Rectal smooth muscle tissue (tissue), 1 donor: ENCODE data around the gene CEACAM7.
"Not testable (repeated sequence)": the region's sequence is repeated elsewhere in the genome, so short reads cannot be mapped to it uniquely, and the experiment has no call there.

Source experiments
- H3K27ac ChIP-seq: one replicate; pipeline ENCODE4 v1.7.0; 2013; ENCODE audit warnings: low read depth, low read length, inconsistent platforms
- H3K27me3 ChIP-seq: one replicate; pipeline ENCODE4 v1.7.0; 2013; ENCODE audit warnings: low read length; ENCODE audit not compliant: control insufficient read depth, insufficient read depth
- H3K36me3 ChIP-seq: one replicate; pipeline ENCODE4 v1.7.0; 2013; ENCODE audit warnings: low read length; ENCODE audit not compliant: control insufficient read depth, insufficient read depth
- H3K4me1 ChIP-seq: one replicate; pipeline ENCODE4 v1.7.0; 2013; ENCODE audit warnings: low read length; ENCODE audit not compliant: control insufficient read depth, insufficient read depth
- H3K4me3 ChIP-seq: one replicate; pipeline ENCODE4 v1.7.0; 2013; ENCODE audit warnings: low read length
- H3K9ac ChIP-seq: one replicate; pipeline ENCODE4 v1.7.0; 2013; ENCODE audit warnings: low read length

Gene CEACAM7

GRCh38 chr19:41671486-41671885 lies 16.6 kb downstream of the CEACAM7 start:
- Histone ChIP-seq H3K36me3 (no peaks in the 10 kb centered on the region), H3K27ac (no peak overlapping the region), H3K4me1 (no peaks in the 10 kb centered on the region), H3K9ac (no peak overlapping the region), H3K4me3 (no peak overlapping the region), H3K27me3 (no peaks in the 10 kb centered on the region)

- Histone ChIP-seq H3K27me3 (no peaks in the 10 kb centered on the region), H3K4me3 (no peak overlapping the region), H3K36me3 (no peaks in the 10 kb centered on the region), H3K9ac (no peak overlapping the region), H3K4me1 (no peaks in the 10 kb centered on the region), H3K27ac (no peak overlapping the region)
Measured at GRCh38 chr19:41670755-41671154, 17.3 kb downstream of the CEACAM7 start.

DNA sequence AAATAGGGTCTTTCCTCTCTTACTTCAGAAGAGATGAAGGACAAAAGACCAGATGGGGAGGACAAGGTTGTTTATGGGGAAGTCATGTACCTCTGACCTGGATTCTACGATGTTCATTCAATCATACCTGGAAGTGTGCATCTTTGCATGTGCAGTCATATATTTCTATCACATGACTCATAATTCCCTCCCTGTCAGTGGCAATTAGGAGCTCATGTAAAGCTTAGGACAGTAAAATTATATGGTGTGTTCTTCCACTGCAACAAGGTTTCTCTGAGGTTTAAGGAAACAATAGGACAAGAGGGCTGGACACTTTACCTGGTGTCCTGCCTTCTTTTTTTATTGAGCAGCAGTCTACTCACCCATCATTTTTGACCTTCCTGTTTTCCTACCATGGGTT lies 19.8 kb downstream of the CEACAM7 start:
- H3K4me3 ChIP-seq, result no peak overlapping the region
- no peak overlapping the region for H3K9ac ChIP-seq
- no peak overlapping the region for H3K27ac ChIP-seq
- H3K36me3 ChIP-seq, result no peaks in the 10 kb centered on the region
- no peaks in the 10 kb centered on the region for H3K27me3 ChIP-seq
- no peaks in the 10 kb centered on the region for H3K4me1 ChIP-seq

DNA sequence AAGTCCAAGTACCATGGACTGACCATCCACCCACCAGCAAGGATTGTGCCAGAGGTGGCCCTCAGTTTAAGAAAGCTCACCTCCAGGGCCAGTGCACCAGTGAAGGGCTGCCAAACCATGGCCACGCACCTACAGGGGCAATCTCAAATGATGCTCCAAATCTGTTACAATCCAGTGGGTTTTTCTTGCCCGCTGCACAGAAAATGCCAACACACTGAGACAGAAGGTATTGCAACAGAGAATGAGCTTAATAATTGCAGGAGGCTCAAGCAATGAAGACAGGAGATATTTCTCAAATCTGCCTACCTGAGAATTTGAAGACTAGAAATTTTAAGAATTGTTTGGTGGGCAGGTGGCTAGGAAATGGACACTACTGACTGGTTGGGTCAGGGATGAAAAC lies 22.0 kb downstream of the CEACAM7 start:
- H3K4me3 ChIP-seq, result no peak overlapping the region
- H3K4me1 ChIP-seq, result no peaks in the 10 kb centered on the region
- no peak overlapping the region for H3K27ac ChIP-seq
- H3K36me3 ChIP-seq, result no peaks in the 10 kb centered on the region
- H3K9ac ChIP-seq, result no peak overlapping the region
- H3K27me3 ChIP-seq, result no peaks in the 10 kb centered on the region

- Histone ChIP-seq H3K36me3 (no peaks in the 10 kb centered on the region), H3K27me3 (peaks cover 3% of the 10 kb centered on the region), H3K4me1 (no peaks in the 10 kb centered on the region), H3K27ac (no peak overlapping the region), H3K4me3 (no peak overlapping the region), H3K9ac (no peak overlapping the region)
Measured at GRCh38 chr19:41657157-41657556, 30.9 kb downstream of the CEACAM7 start.

DNA sequence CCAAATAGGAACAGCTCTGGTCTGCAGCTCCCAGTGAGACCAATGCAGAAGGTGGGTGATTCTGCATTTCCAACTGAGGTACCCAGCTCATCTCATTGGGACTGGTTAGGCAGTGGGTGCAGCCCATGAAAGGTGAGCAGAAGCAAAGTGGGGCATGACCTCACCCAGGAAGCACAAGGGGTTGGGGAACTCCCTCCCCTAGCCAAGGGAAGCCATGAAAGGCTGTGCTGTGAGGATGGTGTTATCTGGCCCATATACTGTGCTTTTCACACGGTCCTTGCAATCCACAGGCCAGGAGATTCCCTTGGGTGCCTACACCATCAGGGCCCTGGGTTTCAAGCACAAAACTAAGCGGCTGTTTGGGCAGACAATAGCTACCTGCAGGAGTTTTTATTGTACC lies 31.3 kb downstream of the CEACAM7 start:
- H3K4me3 ChIP-seq, H3K9ac ChIP-seq, H3K27ac ChIP-seq, H3K36me3 ChIP-seq, H3K27me3 ChIP-seq, H3K4me1 ChIP-seq: not testable (repeated sequence)

DNA sequence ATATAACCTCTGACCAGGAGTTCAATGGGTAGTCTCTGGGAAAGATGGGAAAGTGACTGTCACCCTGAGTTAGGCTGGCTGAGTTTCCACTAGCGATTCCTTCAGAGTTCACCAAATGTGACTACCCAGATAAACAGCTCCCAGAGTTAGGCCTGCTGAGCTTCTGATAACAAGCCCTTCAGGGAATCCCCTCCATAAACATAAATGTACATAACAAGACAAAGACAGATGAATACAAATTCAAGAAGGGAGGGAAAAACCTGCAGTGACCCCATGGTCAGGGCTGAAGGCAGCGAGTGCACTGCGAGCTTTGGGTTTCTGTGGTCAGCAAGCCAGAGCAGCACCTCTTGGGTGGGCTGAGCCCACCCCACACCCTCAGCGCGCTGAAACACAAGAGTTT lies 35.8 kb downstream of the CEACAM7 start:
- H3K27me3 ChIP-seq, result peaks cover 3% of the 10 kb centered on the region
- H3K27ac ChIP-seq, result no peak overlapping the region
- no peak overlapping the region for H3K4me3 ChIP-seq
- H3K4me1 ChIP-seq, result no peaks in the 10 kb centered on the region
- no peak overlapping the region for H3K9ac ChIP-seq
- H3K36me3 ChIP-seq, result no peaks in the 10 kb centered on the region

GRCh38 chr19:41649827-41650226 lies 38.2 kb downstream of the CEACAM7 start:
- Histone ChIP-seq H3K36me3 (no peaks in the 10 kb centered on the region), H3K27ac (no peak overlapping the region), H3K4me3 (no peak overlapping the region), H3K27me3 (peaks cover 3% of the 10 kb centered on the region), H3K4me1 (no peaks in the 10 kb centered on the region), H3K9ac (no peak overlapping the region)

DNA sequence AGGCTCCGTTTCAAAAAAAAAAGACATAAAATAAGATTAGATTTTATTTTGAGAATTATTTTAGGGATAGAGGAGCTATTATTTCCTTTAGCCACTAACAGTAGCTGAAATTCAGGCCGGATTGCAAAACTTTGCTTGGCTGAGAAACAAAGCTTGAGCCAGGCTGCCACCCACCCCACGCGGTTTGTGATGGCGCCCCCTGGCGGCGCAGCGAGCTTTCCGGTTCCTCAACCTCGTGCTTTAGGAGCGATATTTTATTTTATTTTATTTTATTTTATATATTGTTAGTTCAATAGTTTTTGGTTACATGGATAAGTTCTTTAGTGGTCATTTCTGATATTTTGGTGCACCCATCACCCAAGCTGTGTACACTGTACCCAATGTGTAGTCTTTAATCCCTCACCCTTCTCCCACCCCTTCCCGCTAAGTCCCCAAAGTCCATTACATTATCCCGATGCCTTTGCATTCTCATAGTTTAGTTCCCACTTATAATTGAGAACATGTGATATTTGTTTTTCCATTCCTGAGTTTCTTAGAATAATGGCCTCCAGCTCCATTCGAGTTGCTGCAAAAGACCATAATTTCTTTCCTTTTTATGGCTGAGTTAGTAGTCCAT lies 41.4 kb downstream of the CEACAM7 start:
- H3K36me3 ChIP-seq, result no peaks in the 10 kb centered on the region
- no peak overlapping the region for H3K4me3 ChIP-seq
- no peaks in the 10 kb centered on the region for H3K4me1 ChIP-seq
- H3K27ac ChIP-seq, result no peak overlapping the region
- no peaks in the 10 kb centered on the region for H3K27me3 ChIP-seq
- no peak overlapping the region for H3K9ac ChIP-seq

GRCh38 chr19:41641879-41642485 lies 46.1 kb downstream of the CEACAM7 start:
- no peak overlapping the region for H3K9ac ChIP-seq
- no peaks in the 10 kb centered on the region for H3K4me1 ChIP-seq
- peaks cover 6% of the 10 kb centered on the region for H3K27me3 ChIP-seq
- H3K27ac ChIP-seq, result no peak overlapping the region
- no peaks in the 10 kb centered on the region for H3K36me3 ChIP-seq
- H3K4me3 ChIP-seq, result no peak overlapping the region

DNA sequence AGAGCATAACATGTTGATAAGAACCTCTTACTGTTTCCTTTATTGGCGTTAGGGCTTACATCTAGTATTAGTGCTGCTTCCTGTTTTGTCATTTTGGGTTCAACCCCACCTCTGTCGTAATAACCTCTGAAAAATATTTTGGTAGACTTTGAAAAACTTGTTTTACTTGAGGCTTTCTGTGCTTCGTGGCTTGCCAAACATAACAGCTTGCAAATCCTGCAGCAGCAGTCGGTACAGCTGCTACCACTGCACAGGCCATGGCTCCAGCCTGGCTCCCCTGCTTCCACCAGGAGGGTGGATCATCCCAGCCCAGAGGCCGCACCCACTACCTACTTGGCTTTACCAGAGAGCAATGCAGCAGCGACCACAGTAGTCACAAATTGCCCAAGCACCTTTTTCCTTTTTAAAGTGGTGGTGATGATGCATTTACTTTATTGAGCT lies 49.4 kb downstream of the CEACAM7 start:
- no peaks in the 10 kb centered on the region for H3K4me1 ChIP-seq
- no peaks in the 10 kb centered on the region for H3K36me3 ChIP-seq
- no peak overlapping the region for H3K4me3 ChIP-seq
- peaks cover 6% of the 10 kb centered on the region for H3K27me3 ChIP-seq
- H3K27ac ChIP-seq, result no peak overlapping the region
- no peak overlapping the region for H3K9ac ChIP-seq

DNA sequence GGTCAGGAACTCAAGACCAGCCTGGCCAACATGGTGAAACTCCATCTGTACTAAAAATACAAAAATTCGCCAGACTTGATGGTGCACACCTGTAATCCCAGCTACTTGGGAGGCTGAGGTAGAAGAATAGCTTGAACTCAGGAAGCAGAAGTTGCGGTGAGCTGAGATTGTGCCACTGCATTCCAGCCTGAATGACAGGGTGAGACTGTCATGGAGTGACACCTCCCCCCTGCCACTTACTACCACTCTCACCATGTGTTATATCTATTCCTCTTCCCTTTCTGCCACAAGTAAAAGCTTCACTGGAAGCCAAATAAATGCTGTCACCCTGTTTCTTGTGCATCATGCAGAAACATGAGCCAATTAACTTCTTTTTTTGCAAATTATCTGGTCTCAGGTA lies 50.6 kb downstream of the CEACAM7 start:
- H3K27me3 ChIP-seq, result peaks cover 6% of the 10 kb centered on the region
- H3K27ac ChIP-seq, result no peak overlapping the region

GRCh38 chr19:41627966-41628675 lies 59.9 kb downstream of the CEACAM7 start:
- Histone ChIP-seq H3K36me3 (no peaks in the 10 kb centered on the region), H3K4me1 (no peaks in the 10 kb centered on the region), H3K9ac (no peak overlapping the region), H3K27me3 (no peaks in the 10 kb centered on the region), H3K4me3 (no peak overlapping the region), H3K27ac (no peak overlapping the region)

More for the DNA sequence above, 50.6 kb downstream of the CEACAM7 start:
- no peaks in the 10 kb centered on the region for H3K36me3 ChIP-seq
- H3K4me3 ChIP-seq, result no peak overlapping the region
- H3K4me1 ChIP-seq, result no peaks in the 10 kb centered on the region
- no peak overlapping the region for H3K9ac ChIP-seq
